ENCODE data around the gene BCDIN3D. TPM values are rescaled to one million over a fixed set of nuclear protein-coding genes. Genes with fewer than 3 reads are reported as not detected.

The BCDIN3D gene
- total and polyA plus RNA-seq, 4 donors: 1.7 to 4.4 (median 2.1) TPM

DNA sequence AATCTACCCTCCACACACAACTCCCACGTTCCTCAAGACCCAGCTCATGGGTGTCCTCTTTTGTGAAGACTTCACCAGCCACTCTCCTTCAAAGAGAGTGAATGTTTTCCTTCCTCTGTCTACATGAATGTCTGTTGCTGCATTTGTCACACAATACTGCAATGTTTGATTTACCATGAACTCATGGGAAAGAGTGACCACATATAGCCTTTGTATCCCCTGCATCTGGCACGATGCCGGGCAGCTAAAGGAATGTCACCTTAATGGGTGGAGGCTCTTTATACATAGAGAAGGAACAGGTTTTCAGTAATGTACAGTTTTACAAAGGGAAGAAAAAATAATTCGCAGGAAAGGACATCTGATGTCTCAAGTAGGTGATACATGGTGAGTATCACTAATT, 12.1 kb upstream of the BCDIN3D start (continued):
- TF ChIP-seq, protein P1, sequence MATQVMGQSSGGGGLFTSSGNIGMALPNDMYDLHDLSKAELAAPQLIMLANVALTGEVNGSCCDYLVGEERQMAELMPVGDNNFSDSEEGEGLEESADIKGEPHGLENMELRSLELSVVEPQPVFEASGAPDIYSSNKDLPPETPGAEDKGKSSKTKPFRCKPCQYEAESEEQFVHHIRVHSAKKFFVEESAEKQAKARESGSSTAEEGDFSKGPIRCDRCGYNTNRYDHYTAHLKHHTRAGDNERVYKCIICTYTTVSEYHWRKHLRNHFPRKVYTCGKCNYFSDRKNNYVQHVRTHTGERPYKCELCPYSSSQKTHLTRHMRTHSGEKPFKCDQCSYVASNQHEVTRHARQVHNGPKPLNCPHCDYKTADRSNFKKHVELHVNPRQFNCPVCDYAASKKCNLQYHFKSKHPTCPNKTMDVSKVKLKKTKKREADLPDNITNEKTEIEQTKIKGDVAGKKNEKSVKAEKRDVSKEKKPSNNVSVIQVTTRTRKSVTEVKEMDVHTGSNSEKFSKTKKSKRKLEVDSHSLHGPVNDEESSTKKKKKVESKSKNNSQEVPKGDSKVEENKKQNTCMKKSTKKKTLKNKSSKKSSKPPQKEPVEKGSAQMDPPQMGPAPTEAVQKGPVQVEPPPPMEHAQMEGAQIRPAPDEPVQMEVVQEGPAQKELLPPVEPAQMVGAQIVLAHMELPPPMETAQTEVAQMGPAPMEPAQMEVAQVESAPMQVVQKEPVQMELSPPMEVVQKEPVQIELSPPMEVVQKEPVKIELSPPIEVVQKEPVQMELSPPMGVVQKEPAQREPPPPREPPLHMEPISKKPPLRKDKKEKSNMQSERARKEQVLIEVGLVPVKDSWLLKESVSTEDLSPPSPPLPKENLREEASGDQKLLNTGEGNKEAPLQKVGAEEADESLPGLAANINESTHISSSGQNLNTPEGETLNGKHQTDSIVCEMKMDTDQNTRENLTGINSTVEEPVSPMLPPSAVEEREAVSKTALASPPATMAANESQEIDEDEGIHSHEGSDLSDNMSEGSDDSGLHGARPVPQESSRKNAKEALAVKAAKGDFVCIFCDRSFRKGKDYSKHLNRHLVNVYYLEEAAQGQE (IDR thresholded peaks at IDR 0.05): no peak
- TF ChIP-seq SP1 (IDR thresholded peaks at IDR 0.05) (no peak), RAD21 (IDR thresholded peaks at IDR 0.05) (no peak)

DNA sequence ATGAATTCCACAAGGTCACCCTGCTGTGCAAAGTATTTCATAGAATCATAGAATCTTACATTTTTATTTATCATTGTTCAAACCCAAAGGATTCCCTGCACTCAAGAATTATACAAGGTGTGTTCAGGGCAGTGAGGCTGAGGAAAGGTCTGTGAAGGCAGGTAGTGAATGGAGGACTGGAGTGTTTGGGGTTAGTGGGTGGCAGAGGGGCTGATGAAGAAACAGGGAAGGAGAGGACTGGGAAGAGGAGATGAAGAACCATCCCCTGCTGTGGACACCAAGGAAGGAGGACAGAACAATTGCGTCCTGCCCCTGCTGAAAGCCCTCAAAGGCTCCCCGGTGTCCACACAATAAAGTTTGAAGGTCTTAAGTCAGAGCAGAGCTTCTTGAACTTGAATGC, 10.8 kb upstream of the BCDIN3D start:
- Histone ChIP-seq H3K36me3 (ENCODE audit: control insufficient read depth in 4 of 4, insufficient read depth in 3 of 4, low read depth in 1 of 4, low read length in 3 of 4) (no peaks in the 10 kb centered on the region), H3K9ac (ENCODE audit: low read depth in 1 of 2, low read length in 2 of 2) (no peak overlapping the region), H3K4me1 (ENCODE audit: control insufficient read depth in 4 of 4, insufficient read depth in 4 of 4, low read length in 3 of 4) (no peaks in the 10 kb centered on the region), H3K4me3 (ENCODE audit: low read depth in 1 of 3, low read length in 3 of 3) (no peak overlapping the region), H3K9me3 (ENCODE audit: control insufficient read depth in 4 of 4, low read length in 3 of 4) (no peaks in the 10 kb centered on the region), H3K27ac (ENCODE audit: low read depth in 1 of 2, low read length in 2 of 2) (no peak overlapping the region), H3K27me3 (ENCODE audit: control insufficient read depth in 4 of 4, insufficient read depth in 4 of 4, low read length in 3 of 4) (peaks cover 0 to 5% (median 1%) of the 10 kb centered on the region in 4 donors)
- DNase-seq (ENCODE audit: low spot score): no peak
- 85% methylated on average over 2 of the region's 2 CpGs for WGBS
- TF ChIP-seq TAF1 (conservative IDR thresholded peaks at IDR 0.05): no peak
- TF ChIP-seq HNF4G (IDR thresholded peaks at IDR 0.05): no peak
- TF ChIP-seq, protein P2, sequence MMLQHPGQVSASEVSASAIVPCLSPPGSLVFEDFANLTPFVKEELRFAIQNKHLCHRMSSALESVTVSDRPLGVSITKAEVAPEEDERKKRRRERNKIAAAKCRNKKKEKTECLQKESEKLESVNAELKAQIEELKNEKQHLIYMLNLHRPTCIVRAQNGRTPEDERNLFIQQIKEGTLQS (IDR thresholded peaks at IDR 0.05): no peak
- TF ChIP-seq RAD21 (IDR thresholded peaks at IDR 0.05): no peak
- no peak for TF ChIP-seq SP1 (IDR thresholded peaks at IDR 0.05)
- no peak for TF ChIP-seq GABPA (IDR thresholded peaks at IDR 0.05 in 1 of 2, conservative IDR thresholded peaks at IDR 0.05 in 1 of 2)
- TF ChIP-seq, protein P1 (IDR thresholded peaks at IDR 0.05): no peak
- no peak for TF ChIP-seq FOXA2 (IDR thresholded peaks at IDR 0.05)
- no peak for TF ChIP-seq RXRA (IDR thresholded peaks at IDR 0.05)
- TF ChIP-seq JUND (IDR thresholded peaks at IDR 0.05): no peak
- TF ChIP-seq, protein P3, sequence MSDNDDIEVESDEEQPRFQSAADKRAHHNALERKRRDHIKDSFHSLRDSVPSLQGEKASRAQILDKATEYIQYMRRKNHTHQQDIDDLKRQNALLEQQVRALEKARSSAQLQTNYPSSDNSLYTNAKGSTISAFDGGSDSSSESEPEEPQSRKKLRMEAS (IDR thresholded peaks at IDR 0.05): no peak
- TF ChIP-seq, protein P4, sequence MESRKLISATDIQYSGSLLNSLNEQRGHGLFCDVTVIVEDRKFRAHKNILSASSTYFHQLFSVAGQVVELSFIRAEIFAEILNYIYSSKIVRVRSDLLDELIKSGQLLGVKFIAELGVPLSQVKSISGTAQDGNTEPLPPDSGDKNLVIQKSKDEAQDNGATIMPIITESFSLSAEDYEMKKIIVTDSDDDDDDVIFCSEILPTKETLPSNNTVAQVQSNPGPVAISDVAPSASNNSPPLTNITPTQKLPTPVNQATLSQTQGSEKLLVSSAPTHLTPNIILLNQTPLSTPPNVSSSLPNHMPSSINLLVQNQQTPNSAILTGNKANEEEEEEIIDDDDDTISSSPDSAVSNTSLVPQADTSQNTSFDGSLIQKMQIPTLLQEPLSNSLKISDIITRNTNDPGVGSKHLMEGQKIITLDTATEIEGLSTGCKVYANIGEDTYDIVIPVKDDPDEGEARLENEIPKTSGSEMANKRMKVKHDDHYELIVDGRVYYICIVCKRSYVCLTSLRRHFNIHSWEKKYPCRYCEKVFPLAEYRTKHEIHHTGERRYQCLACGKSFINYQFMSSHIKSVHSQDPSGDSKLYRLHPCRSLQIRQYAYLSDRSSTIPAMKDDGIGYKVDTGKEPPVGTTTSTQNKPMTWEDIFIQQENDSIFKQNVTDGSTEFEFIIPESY (IDR thresholded peaks at IDR 0.05): no peak
- no peak for TF ChIP-seq HNF4A (conservative IDR thresholded peaks at IDR 0.05)
- TF ChIP-seq EGR1 (IDR thresholded peaks at IDR 0.05; ENCODE audit: low read depth in 2 of 2): no peak
- TF ChIP-seq FOXA1 (IDR thresholded peaks at IDR 0.05): no peak
- TF ChIP-seq YY1 (IDR thresholded peaks at IDR 0.05): no peak
- TF ChIP-seq, protein P5, sequence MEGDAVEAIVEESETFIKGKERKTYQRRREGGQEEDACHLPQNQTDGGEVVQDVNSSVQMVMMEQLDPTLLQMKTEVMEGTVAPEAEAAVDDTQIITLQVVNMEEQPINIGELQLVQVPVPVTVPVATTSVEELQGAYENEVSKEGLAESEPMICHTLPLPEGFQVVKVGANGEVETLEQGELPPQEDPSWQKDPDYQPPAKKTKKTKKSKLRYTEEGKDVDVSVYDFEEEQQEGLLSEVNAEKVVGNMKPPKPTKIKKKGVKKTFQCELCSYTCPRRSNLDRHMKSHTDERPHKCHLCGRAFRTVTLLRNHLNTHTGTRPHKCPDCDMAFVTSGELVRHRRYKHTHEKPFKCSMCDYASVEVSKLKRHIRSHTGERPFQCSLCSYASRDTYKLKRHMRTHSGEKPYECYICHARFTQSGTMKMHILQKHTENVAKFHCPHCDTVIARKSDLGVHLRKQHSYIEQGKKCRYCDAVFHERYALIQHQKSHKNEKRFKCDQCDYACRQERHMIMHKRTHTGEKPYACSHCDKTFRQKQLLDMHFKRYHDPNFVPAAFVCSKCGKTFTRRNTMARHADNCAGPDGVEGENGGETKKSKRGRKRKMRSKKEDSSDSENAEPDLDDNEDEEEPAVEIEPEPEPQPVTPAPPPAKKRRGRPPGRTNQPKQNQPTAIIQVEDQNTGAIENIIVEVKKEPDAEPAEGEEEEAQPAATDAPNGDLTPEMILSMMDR (IDR thresholded peaks at IDR 0.05; ENCODE audit: low read depth, low read length, missing input control): no peak
- TF ChIP-seq NR2F2 (IDR thresholded peaks at IDR 0.05): no peak
